K562 (cell line): ENCODE data around the gene NR6A1. TPM values are rescaled to one million over a fixed set of nuclear protein-coding genes. Genes with fewer than 3 reads are reported as not detected.

Source experiments
- ATAC-seq: fragments of 200-7000 bp; cut with Tn5 transposase; 3 replicates; pipeline ENCODE4 v1.9.1; 2020; ENCODE audit warnings: moderate library complexity
- BruUV-seq: library from RNA; stranded (reverse); fragments of 400-500 nt; replicated peaks from 2 replicates; lab custom pipeline; 2021; lab: Mats Ljungman, UMichigan
- CTCF ChIA-PET: fragments of 300-600 bp; formaldehyde crosslinking; extraction: SDS; loops from one replicate; lab custom pipeline; 2021; ENCODE audit warnings: low intra/inter-chr PET ratio; lab: Yijun Ruan, JAX
- POLR2A ChIA-PET: fragments of 300-600, 350-650 bp; sonication (Branson Sonifier 250); formaldehyde crosslinking; extraction: SDS; loops from one replicate; lab custom pipeline; 2021; ENCODE audit warnings: antibody characterized with exemption, inconsistent platforms; lab: Yijun Ruan, JAX
- DNase-seq, 4 experiments: peaks; one replicate each; pipeline versions ENCODE4 v3.0.0 to v3.0.0-alpha.2; 2011 to 2018; ENCODE audit warnings: low spot score in 3 of 4, mixed read lengths in 3 of 4; ENCODE audit errors: extremely low read depth in 1 of 4
- FAIRE-seq: peaks from 2 replicates; lab custom pipeline; 2011; peaks lifted over from hg19 to GRCh38; lab: Jason Lieb, UNC
- H2AFZ ChIP-seq: 2 replicates; pipeline ENCODE4 v1.6.0; 2011; ENCODE audit warnings: low read depth, low read length, control low read depth, inconsistent platforms
- H3K27ac ChIP-seq: fragments of 200-600 bp; 3 replicates; pipeline ENCODE4 v1.8.0; 2011; ENCODE audit warnings: low read depth, mild to moderate bottlenecking, control low read depth, inconsistent platforms, low read length, moderate library complexity, mixed read lengths; ENCODE audit errors: extremely low read depth
- H3K27me3 ChIP-seq, 2 experiments: fragments of 300-600 bp in 1 of 2; 2 replicates in 1 of 2; 3 replicates in 1 of 2; pipeline versions ENCODE4 v1.6.0 to v1.8.0; 2011; ENCODE audit warnings: inconsistent platforms in 2 of 2, low read length in 2 of 2, mild to moderate bottlenecking in 1 of 2, mixed read lengths in 1 of 2, moderate library complexity in 1 of 2; ENCODE audit not compliant: control insufficient read depth in 2 of 2, insufficient read depth in 2 of 2
- H3K36me3 ChIP-seq: fragments of 300-600 bp; 3 replicates; pipeline ENCODE4 v1.8.0; 2011; ENCODE audit warnings: mild to moderate bottlenecking, low read length, inconsistent platforms; ENCODE audit not compliant: control insufficient read depth, insufficient read depth
- H3K4me1 ChIP-seq, 2 experiments: fragments of 200-600 bp in 1 of 2; replicated peaks in 1 of 2; 2 replicates in 1 of 2; 3 replicates in 1 of 2; pipeline versions ENCODE4 v1.5.1 to v1.8.0; 2011; ENCODE audit warnings: inconsistent platforms in 2 of 2, low read length in 2 of 2, mild to moderate bottlenecking in 1 of 2, mixed read lengths in 1 of 2, moderate library complexity in 1 of 2; ENCODE audit not compliant: control insufficient read depth in 2 of 2, insufficient read depth in 2 of 2
- H3K4me2 ChIP-seq: 2 replicates; pipeline ENCODE4 v1.6.1; 2011; ENCODE audit warnings: low read length, control low read depth, inconsistent platforms, mixed read lengths; ENCODE audit not compliant: insufficient read depth
- H3K4me3 ChIP-seq: fragments of 200-600 bp; sonication (generic), shearing (Covaris generic); 2 replicates; pipeline ENCODE4 v1.5.1; 2016; ENCODE audit warnings: control low read depth, inconsistent platforms
- H3K79me2 ChIP-seq: fragments of 200-600 bp; 3 replicates; pipeline ENCODE4 v1.8.0; 2011; ENCODE audit warnings: low read length, inconsistent platforms; ENCODE audit not compliant: control insufficient read depth, insufficient read depth
- H3K9ac ChIP-seq, 2 experiments: 2 replicates each; pipeline versions ENCODE4 v1.6.0 to v1.6.1; 2011; ENCODE audit warnings: low read depth in 2 of 2, low read length in 2 of 2, control low read depth in 1 of 2, inconsistent platforms in 1 of 2, mild to moderate bottlenecking in 1 of 2, mixed read lengths in 1 of 2; ENCODE audit not compliant: insufficient read depth in 1 of 2
- H3K9me1 ChIP-seq: one replicate; pipeline ENCODE4 v1.6.0; 2011; ENCODE audit warnings: inconsistent platforms, mild to moderate bottlenecking, low read length, moderate library complexity; ENCODE audit not compliant: control insufficient read depth, insufficient read depth
- H3K9me3 ChIP-seq: replicated peaks from 2 replicates; pipeline ENCODE4 v1.5.1; 2011; ENCODE audit warnings: low read depth, low read length, inconsistent platforms; ENCODE audit not compliant: control insufficient read depth, insufficient read depth
- H4K20me1 ChIP-seq: replicated peaks from 2 replicates; pipeline ENCODE4 v1.6.1; 2011; ENCODE audit warnings: low read length, inconsistent platforms, mixed read lengths; ENCODE audit not compliant: control insufficient read depth, insufficient read depth
- ARNT ChIP-seq, 2 experiments: fragments of 450-650 bp; IDR thresholded peaks; 2 replicates each; pipeline ENCODE4 v1.6.1; 2016; ENCODE audit warnings: mild to moderate bottlenecking in 1 of 2
- CC2D1A ChIP-seq: fragments of 450-650 bp; IDR thresholded peaks from 2 replicates; pipeline ENCODE4 v1.6.1; 2017; ENCODE audit warnings: mild to moderate bottlenecking
- HNRNPH1 ChIP-seq: fragments of 200-400 bp; formaldehyde crosslinking; optimal IDR thresholded peaks from 2 replicates; pipeline ENCODE3; 2017; ENCODE audit warnings: low read depth, mild to moderate bottlenecking, low read length, moderate library complexity
- LCOR ChIP-seq: sonication (generic); formaldehyde crosslinking; IDR thresholded peaks from 2 replicates; pipeline ENCODE4 v1.8.0; 2022; ENCODE audit warnings: mild to moderate bottlenecking, missing genetic modification reagents
- MCM5 ChIP-seq: fragments of 450-650 bp; IDR thresholded peaks from 2 replicates; pipeline ENCODE4 v1.6.1; 2016; ENCODE audit warnings: low read depth
- MYBL2 ChIP-seq, 2 experiments: fragments of 450-650 bp in 1 of 2; sonication (generic) in 1 of 2; formaldehyde crosslinking in 1 of 2; IDR thresholded peaks; 2 replicates each; pipeline versions ENCODE4 v1.6.1 to v1.8.1; 2017 to 2022; ENCODE audit warnings: borderline replicate concordance in 1 of 2, inconsistent platforms in 1 of 2, low read depth in 1 of 2, mild to moderate bottlenecking in 1 of 2, missing genetic modification reagents in 1 of 2, moderate library complexity in 1 of 2
- NFIX ChIP-seq: fragments of 250-450 bp; sonication (Bioruptor Pico); IDR thresholded peaks from 2 replicates; pipeline ENCODE4 v1.4.0; 2020; ENCODE audit warnings: low read depth, mild to moderate bottlenecking, moderate library complexity
- POLR3G ChIP-seq: IDR thresholded peaks from 2 replicates; pipeline ENCODE4 v1.6.1; 2011; ENCODE audit not compliant: insufficient read length, insufficient replicate concordance; ENCODE audit errors: extremely low read depth
- RBFOX2 ChIP-seq: fragments of 200-400 bp; formaldehyde crosslinking; IDR thresholded peaks from 2 replicates; pipeline ENCODE4 v1.6.1; 2017; ENCODE audit warnings: low read depth, mild to moderate bottlenecking, low read length, moderate library complexity
- SNAPC5 ChIP-seq: fragments of 250-450 bp; sonication (Bioruptor Pico); IDR thresholded peaks from 2 replicates; pipeline ENCODE4 v1.8.0; 2021; ENCODE audit warnings: moderate library complexity, mild to moderate bottlenecking, inconsistent platforms
- ZFP91 ChIP-seq: sonication (generic); formaldehyde crosslinking; IDR thresholded peaks from 2 replicates; pipeline ENCODE4 v1.8.0; 2022; ENCODE audit warnings: mild to moderate bottlenecking, missing genetic modification reagents
- ZNF174 ChIP-seq: fragments of 250-450 bp; sonication (Bioruptor Pico); IDR thresholded peaks from 2 replicates; pipeline ENCODE4 v1.4.0; 2020; ENCODE audit warnings: mild to moderate bottlenecking
- ZNF280A ChIP-seq: fragments of 450-650 bp; IDR thresholded peaks from 2 replicates; pipeline ENCODE4 v1.6.1; 2018; ENCODE audit warnings: mild to moderate bottlenecking, low read depth; ENCODE audit not compliant: partially characterized antibody
- ZNF3 ChIP-seq: fragments of 250-450 bp; sonication (Bioruptor Pico); IDR thresholded peaks from 2 replicates; pipeline ENCODE4 v1.5.0; 2021; ENCODE audit warnings: mild to moderate bottlenecking, moderate library complexity
- ZNF583 ChIP-seq: fragments of 250-450 bp; sonication (Bioruptor Pico); IDR thresholded peaks from 2 replicates; pipeline ENCODE4 v1.4.0; 2020
- ZNF717 ChIP-seq: fragments of 250-450 bp; sonication (Bioruptor Pico); IDR thresholded peaks from 2 replicates; pipeline ENCODE4 v1.5.0; 2021
- WGBS: fragments of 100-300 bp; shearing (Covaris generic); methylation state at CpG from one replicate; pipeline ENCODE4 v1.1.6; 2016; ENCODE audit warnings: low coverage, mixed read lengths; ENCODE audit not compliant: insufficient coverage; ENCODE audit errors: missing lambda C conversion rate; 5-methylcytosine and 5-hydroxymethylcytosine counted together
- in situ Hi-C: fragments of 300-500 bp; cut with MboI; formaldehyde crosslinking; loops from 4 replicates; pipeline ENCODE4 v1.15.0; 2018; ENCODE audit warnings: inconsistent platforms, mixed read lengths
- intact Hi-C: fragments of 100-400 bp; cut with micrococcal nuclease; formaldehyde crosslinking; loops from 2 replicates; pipeline ENCODE4 v1.14.2; 2022
- polyA plus RNA-seq, 8 experiments: library from polyadenylated mRNA; depleted of rRNA in 4 of 8; stranded (reverse) in 5 of 8; unstranded in 3 of 8; fragments of >200 nt; fragmentation: Nextera tagmentation in 2 of 8; fragmentation: Illumina TruSeq in 1 of 8; extraction: Ambion mirVana in 2 of 8; extraction: Trizol in 1 of 8; gene quantifications; 2 replicates each; pipeline versions ENCODE4 v1.2.1 to v1.2.3, GENCODE V29; 2011 to 2014; ENCODE audit warnings: inconsistent platforms in 1 of 8, missing spikeins in 1 of 8
- total RNA-seq, 7 experiments: library from RNA; depleted of rRNA in 6 of 7; stranded (reverse); fragments of >200 nt in 6 of 7; fragmentation: Illumina TruSeq in 2 of 7; extraction: Trizol in 2 of 7; gene quantifications; 2 replicates each; pipeline versions ENCODE4 v1.2.1 to v1.2.3, GENCODE V29; 2011 to 2021; ENCODE audit warnings: low replicate concordance in 1 of 7

Gene NR6A1
- total and polyA plus RNA-seq, 9 of the 15 experiments (the other 6 are each of a cell fraction or from before 2014, with no cell fraction given): 9.7 to 55.4 (median 28.3) TPM

GRCh38 chr9:124799274-124800006 is 28.3 kb upstream of the NR6A1 start (continued):
- TF ChIP-seq RBFOX2: no peak
- TF ChIP-seq, all 486 proteins: peak for 0

GRCh38 chr9:124797343-124798103 is 26.4 kb upstream of the NR6A1 start:
- ChIA-PET POLR2A (interaction anchor here (0.6 to 1.3 kb wide), 3 partner anchors 7 to 16 kb away, joined by 3 to 4 read pairs (median 4); no protein-coding TSS in a partner anchor), CTCF (no interaction called here)
- Histone ChIP-seq H3K79me2 (no peaks in the 10 kb centered on the region), H3K27me3 (peaks cover 4 to 31% of the 10 kb centered on the region in 2 experiments; a peak in 3 of 5 replicates), H3K4me3 (no peak overlapping the region), H3K9me1 (no peaks in the 10 kb centered on the region), H2AFZ (peak overlapping the region; percentile 11; the same call in 1 of the 2 replicates), H3K4me2 (no peak overlapping the region), H4K20me1 (no peaks in the 10 kb centered on the region), H3K9me3 (no peaks in the 10 kb centered on the region), H3K27ac (no peak overlapping the region), H3K4me1 (peaks cover 2 to 23% of the 10 kb centered on the region in 2 experiments; a peak in 2 of 5 replicates), H3K9ac (peak overlapping the region in 1 of 2 experiments; percentile 36; a peak in 1 of 4 replicates), H3K36me3 (no peaks in the 10 kb centered on the region)
- BruUV-seq: no TSS peak
- DNase-seq (peak in 1 of 4 experiments; percentile 28), ATAC-seq (no peak), FAIRE-seq (peak; percentile 52)
- WGBS: 13% methylated on average over 10 of the region's 10 CpGs
- intact Hi-C loops: no loop called here
- in situ Hi-C loops: loop anchor here (10.0 kb wide), 1 partner anchor 47 kb away; no protein-coding TSS in a partner anchor
- TF ChIP-seq ARNT (IDR thresholded peaks at IDR 0.05) (no peak), ZNF3 (no peak), ZFP91 (no peak), ZNF174 (CRISPR knock-in tag) (no peak), LCOR (CRISPR knock-in tag) (0 out of 2 replicates have a peak, but pooled peaks have one; percentile 35), CC2D1A (no peak), NFIX (CRISPR knock-in tag) (no peak), ZNF717 (CRISPR knock-in tag) (no peak), SNAPC5 (CRISPR knock-in tag) (no peak), ZNF583 (CRISPR knock-in tag) (no peak), POLR3G (no peak), HNRNPH1 (no peak), MYBL2 (IDR thresholded peaks at IDR 0.05; ENCODE audit: low read depth) (no peak), MYBL2 (CRISPR knock-in tag; IDR thresholded peaks at IDR 0.05; ENCODE audit: borderline replicate concordance) (no peak), MCM5 (no peak), ZNF280A (no peak)
